ENCODE measurements around the gene NAMPT. TPM values are rescaled to one million over a fixed set of nuclear protein-coding genes. Genes with fewer than 3 reads are reported as not detected.
A peak's percentile ranks its signal among the peaks of the same experiment; 100 is the strongest.

Gene NAMPT
- total RNA-seq, 4 donors from 2014 or later = 96.7 to 239 (median 189) TPM

- Histone ChIP-seq H3K4me1 (peaks cover 56% of the 10 kb centered on the region), H3K9me3 (no peaks in the 10 kb centered on the region), H3K4me3 (peak overlapping the region; percentile 82), H3K27me3 (no peaks in the 10 kb centered on the region), H3K27ac (peak overlapping the region; percentile 98), H3K36me3 (no peaks in the 10 kb centered on the region)
- no peak for DNase-seq (ENCODE audit: low spot score in 2 of 2)
- TF ChIP-seq POLR2AphosphoS5 (IDR thresholded peaks at IDR 0.05) (no peak), EP300 (IDR thresholded peaks at IDR 0.05) (no peak), POLR2A (IDR thresholded peaks at IDR 0.05) (no peak)
- TF ChIP-seq, protein P1, sequence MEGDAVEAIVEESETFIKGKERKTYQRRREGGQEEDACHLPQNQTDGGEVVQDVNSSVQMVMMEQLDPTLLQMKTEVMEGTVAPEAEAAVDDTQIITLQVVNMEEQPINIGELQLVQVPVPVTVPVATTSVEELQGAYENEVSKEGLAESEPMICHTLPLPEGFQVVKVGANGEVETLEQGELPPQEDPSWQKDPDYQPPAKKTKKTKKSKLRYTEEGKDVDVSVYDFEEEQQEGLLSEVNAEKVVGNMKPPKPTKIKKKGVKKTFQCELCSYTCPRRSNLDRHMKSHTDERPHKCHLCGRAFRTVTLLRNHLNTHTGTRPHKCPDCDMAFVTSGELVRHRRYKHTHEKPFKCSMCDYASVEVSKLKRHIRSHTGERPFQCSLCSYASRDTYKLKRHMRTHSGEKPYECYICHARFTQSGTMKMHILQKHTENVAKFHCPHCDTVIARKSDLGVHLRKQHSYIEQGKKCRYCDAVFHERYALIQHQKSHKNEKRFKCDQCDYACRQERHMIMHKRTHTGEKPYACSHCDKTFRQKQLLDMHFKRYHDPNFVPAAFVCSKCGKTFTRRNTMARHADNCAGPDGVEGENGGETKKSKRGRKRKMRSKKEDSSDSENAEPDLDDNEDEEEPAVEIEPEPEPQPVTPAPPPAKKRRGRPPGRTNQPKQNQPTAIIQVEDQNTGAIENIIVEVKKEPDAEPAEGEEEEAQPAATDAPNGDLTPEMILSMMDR (IDR thresholded peaks at IDR 0.05) = no peak
- WGBS = 30% methylated on average over 5 of the region's 5 CpGs
These were observed 1.3 kb downstream of the NAMPT start for GRCh38 chr7:106283501-106283830.

DNA sequence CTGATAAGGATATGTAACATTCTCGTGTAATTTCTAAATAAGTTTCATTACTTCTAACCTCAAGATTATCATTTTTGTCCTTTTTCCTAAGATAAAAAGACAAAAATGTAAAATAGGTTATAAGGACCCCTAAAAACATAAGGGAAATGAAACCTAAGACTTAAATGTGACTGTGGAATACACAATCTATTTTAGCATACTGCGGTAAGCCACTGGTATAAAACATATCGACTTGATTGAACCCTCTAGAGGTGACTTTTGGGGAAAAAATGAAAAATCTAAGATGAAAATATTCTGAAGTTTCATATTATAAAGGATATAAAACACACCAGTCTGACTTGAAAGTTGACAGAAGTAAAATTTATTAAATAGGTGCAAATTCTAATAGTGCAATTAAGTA is 1.9 kb downstream of the NAMPT start:
- Histone ChIP-seq H3K27me3 (no peaks in the 10 kb centered on the region), H3K36me3 (no peaks in the 10 kb centered on the region), H3K27ac (no peak overlapping the region), H3K9me3 (no peaks in the 10 kb centered on the region), H3K4me3 (peak overlapping the region; percentile 82), H3K4me1 (peaks cover 56% of the 10 kb centered on the region)
- TF ChIP-seq POLR2AphosphoS5 (IDR thresholded peaks at IDR 0.05) (no peak), POLR2A (IDR thresholded peaks at IDR 0.05) (peak in 1 of 2 donors; percentile 2)
- 79% methylated on average over 3 of the region's 3 CpGs for WGBS
- DNase-seq (ENCODE audit: low spot score in 2 of 2) = no peak

- Histone ChIP-seq H3K9me3 (no peaks in the 10 kb centered on the region), H3K27ac (no peak overlapping the region), H3K27me3 (no peaks in the 10 kb centered on the region), H3K4me1 (peaks cover 51% of the 10 kb centered on the region), H3K36me3 (no peaks in the 10 kb centered on the region), H3K4me3 (peak overlapping the region; percentile 82)
- DNase-seq (ENCODE audit: low spot score in 2 of 2) = no peak
- TF ChIP-seq, protein P1 (IDR thresholded peaks at IDR 0.05) = no peak
- TF ChIP-seq POLR2A (IDR thresholded peaks at IDR 0.05) = peak in 1 of 2 donors; percentile 18
- TF ChIP-seq POLR2AphosphoS5 (IDR thresholded peaks at IDR 0.05) = no peak
- no peak for TF ChIP-seq EP300 (IDR thresholded peaks at IDR 0.05)
- WGBS = 75% methylated on average over 6 of the region's 6 CpGs
These were observed 2.4 kb downstream of the NAMPT start for GRCh38 chr7:106282390-106282789.

DNA sequence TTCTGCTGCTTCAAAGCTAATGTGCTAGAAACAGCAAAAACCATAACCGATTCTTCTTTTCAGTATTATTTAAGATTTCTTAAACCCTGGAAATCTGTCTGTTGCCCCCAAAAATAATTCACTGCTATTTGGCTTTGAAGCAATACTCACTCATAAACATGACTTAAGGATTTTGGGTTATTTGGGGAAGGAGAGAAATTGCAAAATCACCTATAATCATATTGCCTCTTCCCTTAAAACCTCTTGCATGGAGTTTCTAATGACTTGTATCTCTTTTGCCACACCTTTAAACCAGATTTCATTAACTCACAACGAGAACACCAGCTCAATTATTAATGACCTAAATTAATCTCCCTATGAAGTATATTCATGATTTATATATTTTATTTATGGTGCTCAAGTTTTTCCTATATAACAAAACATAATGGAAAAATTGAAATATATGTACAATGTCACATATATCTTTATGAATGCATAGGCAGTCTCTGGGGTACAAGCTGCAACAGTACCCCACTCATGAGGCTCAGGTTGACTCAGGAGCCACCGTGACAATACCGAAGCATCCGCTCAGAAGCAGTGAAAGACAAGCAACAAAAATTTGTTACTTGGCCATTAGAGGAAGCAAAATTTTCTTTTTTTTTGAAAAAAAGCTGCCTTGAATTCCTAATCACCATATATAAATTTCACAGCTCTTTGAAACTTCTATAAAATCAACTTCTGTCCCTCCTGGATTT is 3.0 kb downstream of the NAMPT start:
- no peak for DNase-seq (ENCODE audit: low spot score in 2 of 2)
- Histone ChIP-seq H3K36me3 (no peaks in the 10 kb centered on the region), H3K27ac (no peak overlapping the region), H3K4me1 (peaks cover 49% of the 10 kb centered on the region), H3K4me3 (peak overlapping the region; percentile 82), H3K27me3 (no peaks in the 10 kb centered on the region), H3K9me3 (no peaks in the 10 kb centered on the region)
- 88% methylated on average over 5 of the region's 5 CpGs for WGBS
- TF ChIP-seq POLR2A (IDR thresholded peaks at IDR 0.05) (no peak), POLR2AphosphoS5 (IDR thresholded peaks at IDR 0.05) (no peak), EP300 (IDR thresholded peaks at IDR 0.05) (no peak)
- TF ChIP-seq, protein P1 (IDR thresholded peaks at IDR 0.05) = no peak

- Histone ChIP-seq H3K9me3 (no peaks in the 10 kb centered on the region), H3K36me3 (peaks cover 6% of the 10 kb centered on the region), H3K27ac (no peak overlapping the region), H3K4me1 (peaks cover 48% of the 10 kb centered on the region), H3K27me3 (no peaks in the 10 kb centered on the region), H3K4me3 (no peak overlapping the region)
- DNase-seq (ENCODE audit: low spot score in 2 of 2) = no peak
- no peak for TF ChIP-seq POLR2AphosphoS5 (IDR thresholded peaks at IDR 0.05)
- TF ChIP-seq, protein P1 (IDR thresholded peaks at IDR 0.05) = no peak
- no peak for TF ChIP-seq POLR2A (IDR thresholded peaks at IDR 0.05)
- TF ChIP-seq EP300 (IDR thresholded peaks at IDR 0.05) = no peak
These were observed 3.7 kb downstream of the NAMPT start for GRCh38 chr7:106281127-106281526.

Data from suprapubic skin (tissue), 4 donors.